T-cell (primary cell): ENCODE data around the gene CNMD. TPM values are rescaled to one million over a fixed set of nuclear protein-coding genes. Genes with fewer than 3 reads are reported as not detected.

Source experiments
- ATAC-seq, 4 experiments: fragments of 200-7000 bp in 3 of 4; fragments of 150-1000 bp in 1 of 4; cut with Tn5 transposase; replicated peaks in 1 of 4; 1 replicate in 3 of 4; 2 replicates in 1 of 4; pipeline ENCODE4 v1.10.0; 2021; ENCODE audit warnings: moderate library complexity in 3 of 4, mild to moderate bottlenecking in 2 of 4, moderate number of reproducible peaks in 1 of 4
- CTCF ChIA-PET, 2 donors: fragments of 300-600 bp; sonication (Branson Sonifier 250); formaldehyde crosslinking; loops; one replicate each; lab custom pipeline; 2022; ENCODE audit warnings: antibody characterized with exemption in 2 of 2; lab: Charles Lee
- POLR2A ChIA-PET, 2 donors: fragments of 300-600 bp; sonication (Branson Sonifier 250); formaldehyde crosslinking; loops; one replicate each; lab custom pipeline; 2022; ENCODE audit warnings: antibody characterized with exemption in 2 of 2; lab: Charles Lee
- DNase-seq, 35 experiments: peaks; one replicate each; pipeline versions ENCODE4 v3.0.0 to v3.0.0-alpha.2; 2013 to 2023
- H3K27ac ChIP-seq: one replicate; pipeline ENCODE4 v1.5.1; 2013; ENCODE audit warnings: low read length
- H3K27me3 ChIP-seq, 2 experiments: replicated peaks in 1 of 2; 1 replicate in 1 of 2; 2 replicates in 1 of 2; pipeline versions ENCODE4 v1.6.1 to v1.7.0; 2013; ENCODE audit warnings: low read length in 1 of 2, mixed read lengths in 1 of 2; ENCODE audit not compliant: control insufficient read depth in 2 of 2, insufficient read depth in 2 of 2; ENCODE audit errors: extremely low read depth in 1 of 2
- H3K36me3 ChIP-seq, 2 donors: 1 replicate in 1 of 2; 2 replicates in 1 of 2; pipeline versions ENCODE4 v1.6.1 to v1.7.0; 2013; ENCODE audit warnings: low read length in 1 of 2; ENCODE audit not compliant: control insufficient read depth in 2 of 2, insufficient read depth in 1 of 2; ENCODE audit errors: extremely low read depth in 1 of 2
- H3K4me1 ChIP-seq, 2 experiments: 1 replicate in 1 of 2; 2 replicates in 1 of 2; pipeline versions ENCODE4 v1.6.1 to v1.7.0; 2013; ENCODE audit warnings: low read length in 2 of 2, mixed read lengths in 1 of 2; ENCODE audit not compliant: insufficient read depth in 2 of 2, control insufficient read depth in 1 of 2; ENCODE audit errors: extremely low read depth in 1 of 2
- H3K4me3 ChIP-seq, 2 donors: 1 replicate in 1 of 2; 2 replicates in 1 of 2; pipeline versions ENCODE4 v1.5.1 to v1.7.0; 2013; ENCODE audit warnings: mild to moderate bottlenecking in 2 of 2, low read length in 1 of 2, moderate library complexity in 1 of 2; ENCODE audit not compliant: control insufficient read depth in 1 of 2; ENCODE audit errors: extremely low read depth in 1 of 2
- H3K9me3 ChIP-seq: 2 replicates; pipeline ENCODE4 v1.7.0; 2013
- H3K27ac Mint-ChIP-seq, 2 donors: one replicate each; pipeline ENCODE4 v1.8.0; 2020 to 2021; ENCODE audit warnings: mild to moderate bottlenecking in 2 of 2, mixed read lengths in 2 of 2
- H3K27me3 Mint-ChIP-seq, 2 donors: one replicate each; pipeline ENCODE4 v1.8.0; 2021 to 2022; ENCODE audit warnings: mixed read lengths in 2 of 2
- H3K36me3 Mint-ChIP-seq: one replicate; pipeline ENCODE4 v1.8.0; 2021; ENCODE audit warnings: mixed read lengths
- H3K4me1 Mint-ChIP-seq, 3 donors: one replicate each; pipeline ENCODE4 v1.8.0; 2020 to 2022; ENCODE audit warnings: mixed read lengths in 3 of 3, mild to moderate bottlenecking in 1 of 3
- H3K4me3 Mint-ChIP-seq, 3 donors: one replicate each; pipeline ENCODE4 v1.8.0; 2020 to 2022; ENCODE audit warnings: mild to moderate bottlenecking in 3 of 3, mixed read lengths in 3 of 3, moderate library complexity in 3 of 3
- H3K9me3 Mint-ChIP-seq, 3 donors: one replicate each; pipeline ENCODE4 v1.8.0; 2020 to 2022; ENCODE audit warnings: mixed read lengths in 3 of 3
- WGBS: methylation state at CpG from one replicate; pipeline ENCODE4 v1.1.5; 2013; ENCODE audit warnings: missing lambda C conversion rate; ENCODE audit not compliant: insufficient coverage; 5-methylcytosine and 5-hydroxymethylcytosine counted together
- total RNA-seq, 35 experiments: library from RNA in 6 of 35; stranded (reverse) in 6 of 35; fragments of 120-200 nt in 1 of 35; gene quantifications; one replicate each; pipeline versions ENCODE4 v1.2.1 to v1.2.4 and lab custom pipeline; 2013 to 2026

The CNMD gene
- total RNA-seq, result not detected
- total RNA-seq (2013), result not detected
- 0 to 0.17 (median 0) reads per million in 29 experiments for total RNA-seq (lab: John Stamatoyannopoulos, UW)

DNA sequence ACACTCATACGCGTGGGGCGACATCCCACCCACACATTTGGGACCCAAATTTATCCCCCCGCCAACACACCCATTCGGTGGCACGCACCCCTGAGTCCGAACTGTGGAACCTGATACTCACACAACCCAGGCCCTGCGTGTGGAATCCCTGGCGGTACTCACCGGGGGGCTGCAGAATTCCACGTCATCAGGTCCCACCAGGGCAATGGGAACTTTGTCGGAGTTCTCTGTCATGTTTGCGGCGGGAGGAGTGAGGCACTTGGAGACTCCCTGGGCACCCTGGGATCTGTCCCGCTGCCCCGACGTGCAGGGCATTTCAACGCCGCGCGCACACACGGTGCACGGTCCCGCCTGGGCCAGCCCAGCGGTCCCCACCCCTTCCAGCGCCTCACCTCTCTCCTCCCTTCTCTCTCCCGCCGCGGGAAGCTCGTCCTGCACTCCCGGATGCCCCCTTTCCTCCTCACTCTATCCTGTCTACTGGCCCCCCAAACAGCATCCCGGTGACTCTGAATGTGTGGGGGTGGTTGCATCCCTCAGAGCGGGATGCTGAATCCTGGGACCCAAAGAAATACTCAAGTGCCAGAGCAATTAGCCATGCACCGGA is at the start of gene CNMD:
Gene CNMD (minus strand): TSS at position 353 of the 604 bp plus-strand sequence. CDS start 119 bp downstream, at position 234.
- Mint-ChIP-seq H3K4me1 (peaks cover 2 to 8% (median 8%) of the 10 kb centered on the region in 3 donors), H3K36me3 (no peaks in the 10 kb centered on the region), H3K27me3 (peaks cover 44 to 47% of the 10 kb centered on the region in 2 donors), H3K9me3 (peaks cover 3 to 7% (median 5%) of the 10 kb centered on the region in 3 donors), H3K4me3 (peak within 1 kb of the TSS; percentile 37 to 62 (median 39)), H3K27ac (no peak within 1 kb of the TSS)
- ATAC-seq (no peak), DNase-seq (no peak)
- Histone ChIP-seq H3K27ac (no peak within 1 kb of the TSS), H3K4me3 (peak within 1 kb of the TSS; percentile 9 to 52), H3K9me3 (no peaks in the 10 kb centered on the region), H3K4me1 (peaks cover 0 to 10% of the 10 kb centered on the region in 2 experiments), H3K27me3 (peaks cover 3 to 27% of the 10 kb centered on the region in 2 experiments), H3K36me3 (no peaks in the 10 kb centered on the region)
- CTCF ChIA-PET, result no interaction called here
- POLR2A ChIA-PET, result no interaction called here
- 12% methylated on average over 21 of the region's 34 CpGs for WGBS

GRCh38 chr13:52788011-52788410 is 48.4 kb upstream of the CNMD start:
- POLR2A ChIA-PET, result no interaction called here
- CTCF ChIA-PET, result no interaction called here
- Mint-ChIP-seq H3K36me3 (no peaks in the 10 kb centered on the region), H3K4me1 (no peaks in the 10 kb centered on the region), H3K9me3 (no peaks in the 10 kb centered on the region), H3K27me3 (peaks cover 11 to 14% of the 10 kb centered on the region in 2 donors), H3K4me3 (no peak overlapping the region), H3K27ac (no peak overlapping the region)
- Histone ChIP-seq H3K4me3 (no peak overlapping the region), H3K9me3 (no peaks in the 10 kb centered on the region), H3K27ac (no peak overlapping the region), H3K4me1 (no peaks in the 10 kb centered on the region), H3K27me3 (no peaks in the 10 kb centered on the region), H3K36me3 (no peaks in the 10 kb centered on the region)
- 53% methylated on average over 3 of the region's 4 CpGs for WGBS
- ATAC-seq (no peak), DNase-seq (no peak)

DNA sequence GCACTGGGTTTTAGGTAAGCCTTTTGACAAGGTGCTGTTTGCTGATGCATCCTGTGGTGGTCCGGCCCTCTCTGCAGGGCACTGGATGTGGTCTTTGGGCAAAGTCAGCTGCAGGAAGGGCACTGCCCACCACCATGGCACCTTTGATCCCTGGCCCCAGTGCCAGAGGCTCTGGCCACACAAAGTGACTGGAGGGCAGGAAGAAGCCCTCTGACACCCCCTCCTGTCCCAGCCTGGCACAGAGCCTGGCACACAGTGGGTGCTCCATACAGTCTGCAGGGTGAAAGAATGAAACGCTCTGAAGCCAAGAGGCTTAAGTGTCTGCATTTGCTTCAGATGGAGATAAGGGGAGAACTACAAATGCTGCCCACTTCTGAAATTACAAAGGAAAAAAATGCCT is 47.6 kb upstream of the CNMD start:
- no peaks in the 10 kb centered on the region for H3K9me3 Mint-ChIP-seq
- no peak overlapping the region for H3K27ac ChIP-seq
- no peak overlapping the region for H3K4me3 Mint-ChIP-seq
- DNase-seq (no peak), ATAC-seq (no peak)
- H3K27me3 Mint-ChIP-seq, result peaks cover 14 to 15% of the 10 kb centered on the region in 2 donors
- no peaks in the 10 kb centered on the region for H3K27me3 ChIP-seq
- H3K4me1 ChIP-seq, result no peaks in the 10 kb centered on the region
- CTCF ChIA-PET, result no interaction called here
- H3K4me3 ChIP-seq, result no peak overlapping the region
- H3K27ac Mint-ChIP-seq, result no peak overlapping the region
- H3K36me3 ChIP-seq, result no peaks in the 10 kb centered on the region
- POLR2A ChIA-PET, result no interaction called here
- WGBS, result 100% methylated on average over 1 of the region's 2 CpGs
- no peaks in the 10 kb centered on the region for H3K4me1 Mint-ChIP-seq
- H3K36me3 Mint-ChIP-seq, result no peaks in the 10 kb centered on the region
- H3K9me3 ChIP-seq, result no peaks in the 10 kb centered on the region

GRCh38 chr13:52786766-52787165 is 47.1 kb upstream of the CNMD start:
- Mint-ChIP-seq H3K36me3 (no peaks in the 10 kb centered on the region), H3K4me3 (no peak overlapping the region), H3K4me1 (no peaks in the 10 kb centered on the region), H3K27ac (no peak overlapping the region), H3K9me3 (no peaks in the 10 kb centered on the region), H3K27me3 (peaks cover 14 to 15% of the 10 kb centered on the region in 2 donors)
- Histone ChIP-seq H3K9me3 (no peaks in the 10 kb centered on the region), H3K27ac (no peak overlapping the region), H3K4me1 (no peaks in the 10 kb centered on the region), H3K27me3 (no peaks in the 10 kb centered on the region), H3K36me3 (no peaks in the 10 kb centered on the region), H3K4me3 (no peak overlapping the region)
- 14% methylated on average over 1 of the region's 3 CpGs for WGBS
- ChIA-PET POLR2A (no interaction called here), CTCF (no interaction called here)
- ATAC-seq (no peak), DNase-seq (no peak)

- peaks cover 18% of the 10 kb centered on the region in 2 donors for H3K27me3 Mint-ChIP-seq
Measured at GRCh38 chr13:52785739-52786138, 46.1 kb upstream of the CNMD start.

DNA sequence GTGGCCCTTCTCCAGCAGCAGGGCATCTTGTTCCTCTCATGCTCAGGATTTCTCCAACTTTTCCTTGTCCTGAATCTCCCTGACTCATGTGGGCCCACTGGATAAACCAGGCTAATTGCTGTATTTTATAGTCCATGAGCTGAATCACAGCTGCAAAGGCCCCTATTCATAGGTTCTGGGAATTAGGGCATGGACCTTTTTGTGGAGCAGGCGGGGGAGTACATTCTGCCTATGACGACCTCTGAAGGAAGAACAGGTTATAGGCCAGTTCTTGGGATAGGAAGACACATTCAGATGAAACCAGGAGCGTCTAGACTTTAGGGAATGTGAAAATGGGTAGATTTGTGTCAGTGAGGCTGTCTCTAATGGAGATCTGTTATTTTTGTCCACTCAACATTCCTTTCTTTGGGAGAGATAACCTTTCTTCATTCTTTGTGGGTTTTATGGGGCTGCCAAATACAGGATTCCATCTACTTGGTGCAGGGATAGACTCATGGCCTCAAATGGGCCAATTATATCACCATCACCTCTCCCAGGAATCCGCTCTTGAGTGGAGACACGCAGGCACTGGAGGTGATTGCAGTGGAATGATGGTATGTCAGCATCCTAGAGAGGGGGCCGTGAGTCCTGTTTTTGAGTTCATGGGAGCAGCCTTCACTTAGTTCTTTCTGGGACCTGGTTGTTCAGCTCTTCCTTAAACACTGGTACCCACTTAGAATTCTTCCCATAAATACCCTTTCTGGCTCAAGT is 45.1 kb upstream of the CNMD start:
- ATAC-seq, result no peak
- no peaks in the 10 kb centered on the region for H3K4me1 ChIP-seq
- H3K36me3 ChIP-seq, result no peaks in the 10 kb centered on the region
- no peaks in the 10 kb centered on the region for H3K4me1 Mint-ChIP-seq
- no peaks in the 10 kb centered on the region for H3K36me3 Mint-ChIP-seq
- H3K27ac Mint-ChIP-seq, result no peak overlapping the region
- WGBS, result 100% methylated on average over 1 of the region's 6 CpGs
- no peaks in the 10 kb centered on the region for H3K9me3 ChIP-seq
- H3K27me3 Mint-ChIP-seq, result peaks cover 15 to 20% of the 10 kb centered on the region in 2 donors
- H3K4me3 Mint-ChIP-seq, result no peak overlapping the region
- CTCF ChIA-PET, result no interaction called here
- H3K27ac ChIP-seq, result no peak overlapping the region
- no peaks in the 10 kb centered on the region for H3K9me3 Mint-ChIP-seq
- POLR2A ChIA-PET, result interaction anchor here in 1 of 2 donors (0.5 to 0.7 kb wide), 2 partner anchors 215 to 243 kb away, joined by 3 read pairs; no protein-coding TSS in a partner anchor
- no peak for DNase-seq
- no peak overlapping the region for H3K4me3 ChIP-seq
- H3K27me3 ChIP-seq, result no peaks in the 10 kb centered on the region

More at GRCh38 chr13:52785739-52786138, 46.1 kb upstream of the CNMD start:
- H3K4me3 ChIP-seq, result no peak overlapping the region
- WGBS, result 73% methylated on average over 4 of the region's 5 CpGs
- Mint-ChIP-seq H3K27ac (no peak overlapping the region), H3K4me3 (no peak overlapping the region), H3K4me1 (no peaks in the 10 kb centered on the region), H3K9me3 (no peaks in the 10 kb centered on the region), H3K36me3 (no peaks in the 10 kb centered on the region)
- H3K27ac ChIP-seq, result no peak overlapping the region
- DNase-seq (no peak), ATAC-seq (no peak)
- H3K4me1 ChIP-seq, result no peaks in the 10 kb centered on the region
- H3K27me3 ChIP-seq, result no peaks in the 10 kb centered on the region
- H3K9me3 ChIP-seq, result no peaks in the 10 kb centered on the region
- ChIA-PET CTCF (no interaction called here), POLR2A (no interaction called here)
- no peaks in the 10 kb centered on the region for H3K36me3 ChIP-seq
